ENCODE results near the gene LGR6. TPM values are rescaled to one million over a fixed set of nuclear protein-coding genes. Genes with fewer than 3 reads are reported as not detected.
"Not testable (repeated sequence)": the region's sequence is repeated elsewhere in the genome, so short reads cannot be mapped to it uniquely, and the experiment has no call there.

Gene LGR6
- total RNA-seq, 1 experiment from 2014 or later = not detected

DNA sequence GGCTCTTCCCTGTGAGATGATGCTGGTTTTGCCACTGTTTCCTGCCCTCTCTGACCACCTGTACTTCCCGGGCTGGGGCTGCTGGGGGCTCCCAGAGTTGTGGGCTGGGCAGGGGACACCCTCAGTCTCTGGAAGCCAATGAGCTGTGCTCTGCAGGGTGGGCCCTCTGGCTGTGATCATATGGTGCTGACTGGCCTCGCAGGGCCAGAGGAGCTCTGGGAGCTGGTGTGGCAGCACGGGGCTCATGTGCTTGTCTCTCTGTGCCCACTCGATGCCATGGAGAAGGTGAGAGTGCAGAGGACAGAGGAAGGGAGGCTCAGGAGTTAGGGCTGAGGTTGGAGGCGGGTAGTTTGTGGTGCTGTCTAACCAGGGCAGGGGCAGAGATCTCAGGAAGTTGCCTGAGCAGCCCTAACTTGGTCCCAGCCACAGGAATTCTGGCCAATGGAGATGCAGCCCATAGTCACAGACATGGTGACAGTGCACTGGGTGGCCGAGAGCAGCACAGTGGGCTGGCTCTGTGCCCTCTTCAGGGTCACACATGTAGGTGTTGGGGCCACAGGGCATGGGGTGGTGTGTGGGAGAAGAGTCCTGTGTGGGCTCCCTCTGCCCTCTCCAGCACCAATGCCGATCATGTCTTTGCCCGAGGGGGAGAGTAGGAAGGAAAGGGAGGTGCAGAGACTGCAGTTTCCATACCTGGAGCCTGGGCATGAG is 5.7 kb upstream of the LGR6 start:
- Histone ChIP-seq H3K9me2 (replicated peaks; ENCODE audit: insufficient read depth, low read length) (no peaks in the 10 kb centered on the region), H3K36me3 (ENCODE audit: insufficient read depth, low read length) (no peaks in the 10 kb centered on the region), H3K4me2 (ENCODE audit: low read depth, low read length, poor library complexity, severe bottlenecking) (no peak overlapping the region), H3K4me1 (ENCODE audit: low read length) (no peaks in the 10 kb centered on the region), H3K27me3 (ENCODE audit: low read length) (no peaks in the 10 kb centered on the region), H3K27ac (ENCODE audit: low read length) (no peak overlapping the region), H4K20me1 (ENCODE audit: insufficient read depth, low read depth, low read length) (0 out of 2 replicates have a peak, but pooled peaks cover 3% of the 10 kb centered on the region), H3K9ac (ENCODE audit: low read length) (no peak overlapping the region), H2AFZ (ENCODE audit: low read length) (no peak overlapping the region), H3K79me2 (ENCODE audit: low read length) (no peaks in the 10 kb centered on the region), H3K4me3 (ENCODE audit: low read length) (no peak overlapping the region), H3K9me3 (ENCODE audit: low read length) (no peaks in the 10 kb centered on the region)
- no peak for DNase-seq

DNA sequence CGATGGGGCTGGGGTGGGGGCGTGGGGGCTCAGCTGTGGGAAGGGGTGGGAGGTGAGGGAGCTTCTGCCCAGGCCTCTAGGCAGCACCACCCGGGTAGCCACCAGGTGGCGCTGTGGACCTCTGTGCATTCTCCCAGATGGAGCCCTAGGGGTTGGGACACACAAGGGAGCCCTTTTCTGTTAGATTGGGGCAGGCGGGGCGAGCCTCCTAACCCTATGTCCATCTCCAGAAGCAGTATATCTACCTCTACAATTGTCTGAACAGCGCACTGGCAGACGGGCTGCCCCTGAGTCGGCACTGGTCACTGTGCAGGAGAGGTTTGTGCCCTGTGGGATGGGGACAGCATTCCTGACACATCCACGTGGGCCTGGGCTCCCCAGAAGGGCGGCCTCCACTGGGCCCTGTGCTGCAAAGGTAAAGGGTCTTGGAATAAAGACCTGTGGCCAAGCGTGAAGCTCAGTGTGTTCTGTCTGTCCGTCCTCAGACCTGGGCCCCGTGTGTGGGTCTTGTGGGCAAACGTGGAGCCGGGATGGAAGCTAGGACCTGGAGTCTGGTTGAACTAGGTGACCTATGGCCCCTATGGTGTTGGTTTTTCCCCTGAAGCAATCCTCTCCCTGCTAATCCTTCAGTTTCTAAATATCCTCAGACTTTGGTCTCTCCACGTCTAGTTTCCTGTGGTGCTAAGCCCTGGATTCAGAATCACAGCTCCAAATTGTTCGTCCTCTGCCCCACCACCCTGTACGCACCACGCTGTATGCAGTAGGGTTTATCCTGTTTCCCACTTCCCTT is 4.4 kb upstream of the LGR6 start:
- DNase-seq = peak; percentile 92
- Histone ChIP-seq H3K27me3 (ENCODE audit: low read length) (no peaks in the 10 kb centered on the region), H4K20me1 (ENCODE audit: insufficient read depth, low read depth, low read length) (0 out of 2 replicates have a peak, but pooled peaks cover 3% of the 10 kb centered on the region), H3K4me2 (ENCODE audit: low read depth, low read length, poor library complexity, severe bottlenecking) (no peak overlapping the region), H3K27ac (ENCODE audit: low read length) (no peak overlapping the region), H2AFZ (ENCODE audit: low read length) (no peak overlapping the region), H3K79me2 (ENCODE audit: low read length) (no peaks in the 10 kb centered on the region), H3K4me3 (ENCODE audit: low read length) (no peak overlapping the region), H3K9me3 (ENCODE audit: low read length) (no peaks in the 10 kb centered on the region), H3K4me1 (ENCODE audit: low read length) (no peaks in the 10 kb centered on the region), H3K36me3 (ENCODE audit: insufficient read depth, low read length) (no peaks in the 10 kb centered on the region), H3K9ac (ENCODE audit: low read length) (no peak overlapping the region), H3K9me2 (replicated peaks; ENCODE audit: insufficient read depth, low read length) (no peaks in the 10 kb centered on the region)

DNA sequence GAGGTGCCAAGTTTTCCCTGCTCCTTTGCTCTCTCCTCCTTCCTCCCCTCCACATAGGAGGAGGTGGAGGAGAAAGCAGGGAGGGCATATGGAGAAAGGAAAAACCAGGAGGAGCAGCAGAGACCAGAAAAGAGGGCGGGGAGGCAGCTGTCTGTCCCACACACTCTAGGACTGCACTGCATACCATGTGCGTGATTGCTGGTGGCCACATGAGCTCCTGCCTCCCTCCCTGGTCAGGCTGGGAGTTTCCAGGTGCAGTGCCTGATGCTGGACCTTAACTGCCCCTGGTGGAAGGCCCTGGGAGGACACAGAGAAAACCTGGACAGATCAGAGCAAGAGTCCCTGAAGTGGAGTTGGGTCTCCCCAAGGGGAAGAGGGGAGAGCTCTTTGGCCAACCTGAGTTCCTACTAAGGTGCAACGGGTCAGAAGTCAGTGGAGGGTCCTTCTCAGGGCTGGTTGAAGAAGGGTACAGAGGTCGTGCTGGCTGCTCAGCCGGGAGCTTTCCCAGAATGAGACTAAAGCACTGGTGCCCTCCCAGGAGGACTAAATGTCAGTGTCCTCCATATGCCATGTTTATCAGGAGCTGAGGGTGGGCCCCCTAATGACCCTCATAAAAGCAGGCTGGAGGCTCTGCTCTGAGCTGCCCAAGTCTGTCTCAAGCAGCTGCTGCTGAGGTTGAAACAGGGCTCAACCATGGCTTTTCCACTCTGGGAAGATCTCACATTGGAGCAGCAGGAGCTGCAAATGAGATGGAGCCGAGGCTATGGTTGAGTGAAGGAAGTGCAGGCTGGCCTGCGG is 3.5 kb upstream of the LGR6 start:
- Histone ChIP-seq H3K4me2 (ENCODE audit: low read depth, low read length, poor library complexity, severe bottlenecking) (no peak overlapping the region), H3K9ac (ENCODE audit: low read length) (no peak overlapping the region), H3K27me3 (ENCODE audit: low read length) (no peaks in the 10 kb centered on the region)

DNA sequence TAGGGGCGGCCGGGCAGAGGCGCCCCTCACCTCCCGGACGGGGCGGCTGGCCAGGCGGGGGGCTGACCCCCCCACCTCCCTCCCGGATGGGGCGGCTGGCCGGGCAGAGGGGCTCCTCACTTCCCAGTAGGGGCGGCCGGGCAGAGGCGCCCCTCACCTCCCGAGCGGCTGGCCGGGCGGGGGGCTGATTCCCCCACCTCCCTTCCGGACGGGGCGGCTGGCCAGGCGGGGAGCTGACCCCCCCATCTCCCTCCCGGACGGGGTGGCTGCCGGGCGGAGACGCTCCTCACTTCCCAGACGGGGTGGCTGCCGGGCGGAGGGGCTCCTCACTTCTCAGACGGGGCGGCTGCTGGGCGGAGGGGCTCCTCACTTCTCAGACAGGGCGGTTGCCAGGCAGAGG is 2.2 kb upstream of the LGR6 start:
- H3K4me1 ChIP-seq (ENCODE audit: low read length); H3K36me3 ChIP-seq (ENCODE audit: insufficient read depth, low read length); H3K4me3 ChIP-seq (ENCODE audit: low read length); H3K27ac ChIP-seq (ENCODE audit: low read length); H3K4me2 ChIP-seq (ENCODE audit: low read depth, low read length, poor library complexity, severe bottlenecking); H4K20me1 ChIP-seq (ENCODE audit: insufficient read depth, low read depth, low read length); H3K9me2 ChIP-seq (replicated peaks; ENCODE audit: insufficient read depth, low read length); H3K9ac ChIP-seq (ENCODE audit: low read length); H3K79me2 ChIP-seq (ENCODE audit: low read length); H3K27me3 ChIP-seq (ENCODE audit: low read length); H2AFZ ChIP-seq (ENCODE audit: low read length); H3K9me3 ChIP-seq (ENCODE audit: low read length); DNase-seq: not testable (repeated sequence)

More for the DNA sequence above, 3.5 kb upstream of the LGR6 start:
- H3K9me3 ChIP-seq (ENCODE audit: low read length) = no peaks in the 10 kb centered on the region
- no peak overlapping the region for H3K27ac ChIP-seq (ENCODE audit: low read length)
- no peak for DNase-seq
- no peaks in the 10 kb centered on the region for H3K79me2 ChIP-seq (ENCODE audit: low read length)
- no peak overlapping the region for H2AFZ ChIP-seq (ENCODE audit: low read length)
- 0 out of 2 replicates have a peak, but pooled peaks cover 3% of the 10 kb centered on the region for H4K20me1 ChIP-seq (ENCODE audit: insufficient read depth, low read depth, low read length)
- no peaks in the 10 kb centered on the region for H3K9me2 ChIP-seq (replicated peaks; ENCODE audit: insufficient read depth, low read length)
- 0 out of 2 replicates have a peak, but pooled peaks cover 3% of the 10 kb centered on the region for H3K4me1 ChIP-seq (ENCODE audit: low read length)
- no peaks in the 10 kb centered on the region for H3K36me3 ChIP-seq (ENCODE audit: insufficient read depth, low read length)
- H3K4me3 ChIP-seq (ENCODE audit: low read length) = no peak overlapping the region

DNA sequence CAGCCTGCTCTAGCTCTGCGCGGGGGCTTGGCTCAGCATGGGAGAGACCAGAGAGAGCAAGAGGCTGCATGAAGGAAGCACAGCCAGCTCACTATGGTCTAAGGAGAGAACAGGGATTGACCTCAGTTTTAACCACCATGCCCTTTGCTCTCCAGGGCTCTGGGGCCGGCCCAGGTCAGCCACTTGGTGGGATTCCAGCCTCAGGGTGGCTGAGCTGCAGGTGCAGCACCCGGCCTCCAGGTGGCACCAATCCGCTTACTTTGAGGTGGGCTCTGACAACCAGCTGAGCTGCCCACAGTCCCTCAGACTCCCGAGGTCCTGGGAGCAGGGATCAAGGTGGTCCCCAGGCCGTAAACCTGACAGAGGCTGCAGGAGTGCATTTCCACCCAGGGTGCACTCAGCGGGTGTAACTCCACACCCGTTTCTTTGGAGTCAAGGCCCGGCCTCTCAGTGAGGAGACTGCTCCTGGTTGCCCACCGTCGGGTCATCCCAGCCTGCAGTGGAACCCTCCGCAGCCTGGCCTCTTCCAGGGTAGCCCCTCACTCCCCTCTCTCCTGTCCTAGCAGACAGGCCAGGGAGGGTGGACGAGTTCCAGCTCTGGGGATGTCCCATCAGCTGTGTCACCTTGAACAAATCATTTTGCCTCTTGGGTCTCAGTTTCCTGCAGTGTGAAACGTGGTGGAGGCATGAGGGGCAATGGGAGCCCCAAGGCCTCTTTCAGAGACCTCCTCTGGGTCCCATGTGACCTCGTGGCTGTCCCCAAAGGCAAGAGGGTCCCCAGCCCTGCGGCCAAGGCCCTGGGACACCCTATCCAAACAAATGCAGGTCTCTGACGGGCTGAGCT is 607 bp upstream of the LGR6 start:
- Histone ChIP-seq H3K4me3 (ENCODE audit: low read length) (no peak overlapping the region), H3K4me1 (ENCODE audit: low read length) (0 out of 2 replicates have a peak, but pooled peaks cover 3% of the 10 kb centered on the region), H3K4me2 (ENCODE audit: low read depth, low read length, poor library complexity, severe bottlenecking) (no peak overlapping the region), H3K27ac (ENCODE audit: low read length) (no peak overlapping the region), H4K20me1 (ENCODE audit: insufficient read depth, low read depth, low read length) (no peaks in the 10 kb centered on the region), H3K27me3 (ENCODE audit: low read length) (no peaks in the 10 kb centered on the region), H2AFZ (ENCODE audit: low read length) (no peak overlapping the region), H3K79me2 (ENCODE audit: low read length) (no peaks in the 10 kb centered on the region), H3K9ac (ENCODE audit: low read length) (no peak overlapping the region), H3K36me3 (ENCODE audit: insufficient read depth, low read length) (no peaks in the 10 kb centered on the region), H3K9me3 (ENCODE audit: low read length) (no peaks in the 10 kb centered on the region), H3K9me2 (replicated peaks; ENCODE audit: insufficient read depth, low read length) (no peaks in the 10 kb centered on the region)
- DNase-seq = peak; percentile 82

DNA sequence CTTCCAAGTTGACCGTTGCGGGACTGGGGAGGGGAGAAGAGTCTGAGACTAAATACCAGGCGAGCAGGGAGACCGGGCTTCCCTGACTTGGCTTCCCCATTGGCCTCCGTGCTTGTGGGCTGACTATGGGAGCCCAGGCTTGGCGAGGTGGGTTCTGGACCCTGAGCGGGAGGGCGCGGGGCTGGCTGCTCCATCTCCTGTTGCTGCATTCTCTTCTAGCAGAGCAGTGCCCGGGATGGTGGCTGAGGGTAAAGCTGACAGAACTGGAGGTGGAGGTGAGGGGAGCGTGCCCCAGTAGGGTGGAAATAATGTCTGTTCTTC is 689 bp downstream of the LGR6 start:
- 0 out of 2 replicates have a peak, but pooled peaks cover 3% of the 10 kb centered on the region for H3K4me1 ChIP-seq (ENCODE audit: low read length)

DNA sequence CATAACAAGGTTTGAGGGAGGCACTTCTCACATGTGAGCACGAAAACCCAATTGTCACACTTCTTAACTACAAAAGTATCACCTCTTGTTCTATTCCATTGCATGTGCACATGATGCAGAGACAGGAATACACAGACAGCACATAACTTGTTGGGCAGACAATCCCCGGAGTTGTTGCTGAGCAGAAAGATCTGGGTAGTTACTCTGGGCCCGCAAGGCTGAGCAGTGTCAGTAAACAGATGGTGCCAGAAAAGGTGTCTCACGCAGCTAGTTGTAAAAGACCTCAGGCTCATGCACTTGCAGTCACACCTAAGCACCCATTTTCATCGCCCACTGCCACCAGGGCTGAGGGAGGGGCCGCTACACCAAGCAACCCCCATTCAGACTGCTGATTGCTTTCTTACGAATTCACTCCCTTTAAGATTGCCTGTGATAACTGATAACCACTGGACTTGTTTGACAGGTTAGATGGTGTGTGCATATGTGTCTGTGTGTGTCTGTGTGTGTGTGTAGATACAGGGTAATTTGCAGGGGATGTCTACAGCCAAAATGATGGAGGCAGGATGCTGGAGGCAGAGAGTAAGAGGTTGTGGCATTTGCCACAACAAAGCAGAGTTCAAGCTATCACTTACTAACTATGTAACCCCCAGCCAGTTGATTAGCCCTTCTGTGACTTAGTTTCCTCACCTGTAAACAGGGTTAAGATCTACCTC is 4.2 kb downstream of the LGR6 start:
- no peaks in the 10 kb centered on the region for H3K36me3 ChIP-seq (ENCODE audit: insufficient read depth, low read length)
- DNase-seq = no peak
- no peak overlapping the region for H3K27ac ChIP-seq (ENCODE audit: low read length)
- H3K9ac ChIP-seq (ENCODE audit: low read length) = no peak overlapping the region
- no peaks in the 10 kb centered on the region for H3K9me2 ChIP-seq (replicated peaks; ENCODE audit: insufficient read depth, low read length)
- no peak overlapping the region for H3K4me3 ChIP-seq (ENCODE audit: low read length)
- no peaks in the 10 kb centered on the region for H4K20me1 ChIP-seq (ENCODE audit: insufficient read depth, low read depth, low read length)
- H3K4me1 ChIP-seq (ENCODE audit: low read length) = 0 out of 2 replicates have a peak, but pooled peaks cover 3% of the 10 kb centered on the region
- no peak overlapping the region for H2AFZ ChIP-seq (ENCODE audit: low read length)
- H3K9me3 ChIP-seq (ENCODE audit: low read length) = no peaks in the 10 kb centered on the region
- no peak overlapping the region for H3K4me2 ChIP-seq (ENCODE audit: low read depth, low read length, poor library complexity, severe bottlenecking)
- no peaks in the 10 kb centered on the region for H3K79me2 ChIP-seq (ENCODE audit: low read length)
- no peaks in the 10 kb centered on the region for H3K27me3 ChIP-seq (ENCODE audit: low read length)

More for the DNA sequence above, 689 bp downstream of the LGR6 start:
- H3K9ac ChIP-seq (ENCODE audit: low read length) = no peak overlapping the region
- no peaks in the 10 kb centered on the region for H3K9me2 ChIP-seq (replicated peaks; ENCODE audit: insufficient read depth, low read length)
- H3K9me3 ChIP-seq (ENCODE audit: low read length) = no peaks in the 10 kb centered on the region
- DNase-seq = no peak
- H3K4me3 ChIP-seq (ENCODE audit: low read length) = no peak overlapping the region
- no peaks in the 10 kb centered on the region for H3K79me2 ChIP-seq (ENCODE audit: low read length)
- no peak overlapping the region for H2AFZ ChIP-seq (ENCODE audit: low read length)
- no peaks in the 10 kb centered on the region for H3K27me3 ChIP-seq (ENCODE audit: low read length)
- no peaks in the 10 kb centered on the region for H4K20me1 ChIP-seq (ENCODE audit: insufficient read depth, low read depth, low read length)
- no peak overlapping the region for H3K4me2 ChIP-seq (ENCODE audit: low read depth, low read length, poor library complexity, severe bottlenecking)
- no peaks in the 10 kb centered on the region for H3K36me3 ChIP-seq (ENCODE audit: insufficient read depth, low read length)
- H3K27ac ChIP-seq (ENCODE audit: low read length) = no peak overlapping the region

Data from Karpas-422 (cell line).